PC-9 (cell line): ENCODE measurements around the gene MKRN2. TPM values are rescaled to one million over a fixed set of nuclear protein-coding genes. Genes with fewer than 3 reads are reported as not detected.

Source experiments
- BruUV-seq: library from RNA; stranded (reverse); fragments of 400-500 nt; replicated peaks from 2 replicates; lab custom pipeline; 2021; lab: Mats Ljungman, UMichigan
- CTCF ChIA-PET: fragments of 300-600 bp; sonication (Branson Sonifier 250); formaldehyde crosslinking; loops from one replicate; lab custom pipeline; 2022; ENCODE audit warnings: antibody characterized with exemption; lab: Charles Lee
- POLR2A ChIA-PET: fragments of 300-600 bp; sonication (Branson Sonifier 250); formaldehyde crosslinking; loops from one replicate; lab custom pipeline; 2022; ENCODE audit warnings: antibody characterized with exemption; ENCODE audit not compliant: unreplicated experiment; lab: Charles Lee
- DNase-seq, 2 experiments: peaks; one replicate each; pipeline versions ENCODE4 v3.0.0 to v3.0.0-alpha.2; 2015 to 2022; ENCODE audit warnings: mixed read lengths in 1 of 2
- H2AFZ ChIP-seq: fragments of 200-600 bp; sonication (generic); 2 replicates; pipeline ENCODE4 v1.8.1; 2017; ENCODE audit warnings: antibody characterized with exemption
- H3F3A ChIP-seq: fragments of 200-600 bp; sonication (generic); 2 replicates; pipeline ENCODE4 v1.8.1; 2017; ENCODE audit warnings: antibody characterized with exemption, mild to moderate bottlenecking, low read depth; ENCODE audit not compliant: insufficient read depth
- H3K27ac ChIP-seq: fragments of 200-600 bp; sonication (generic); 2 replicates; pipeline ENCODE4 v1.6.1; 2016; ENCODE audit warnings: mixed run types
- H3K27me3 ChIP-seq: fragments of 200-600 bp; sonication (generic); 2 replicates; pipeline ENCODE4 v1.6.1; 2016; ENCODE audit warnings: low read depth, mixed run types; ENCODE audit not compliant: insufficient read depth
- H3K36me3 ChIP-seq: fragments of 200-600 bp; sonication (generic); 2 replicates; pipeline ENCODE4 v1.6.1; 2016; ENCODE audit warnings: low read depth, mixed run types
- H3K4me1 ChIP-seq: fragments of 200-600 bp; sonication (generic); replicated peaks from 2 replicates; pipeline ENCODE4 v1.6.1; 2016; ENCODE audit warnings: mixed run types; ENCODE audit not compliant: insufficient read depth
- H3K4me2 ChIP-seq: fragments of 200-600 bp; sonication (generic); 2 replicates; pipeline ENCODE4 v1.6.1; 2017; ENCODE audit warnings: mixed run types
- H3K4me3 ChIP-seq: fragments of 200-600 bp; sonication (generic); 2 replicates; pipeline ENCODE4 v1.6.1; 2016; ENCODE audit warnings: mixed run types
- H3K79me2 ChIP-seq: fragments of 200-600 bp; sonication (generic); 2 replicates; pipeline ENCODE4 v1.6.1; 2017; ENCODE audit warnings: low read depth, mixed run types
- H3K9me2 ChIP-seq: fragments of 200-600 bp; sonication (generic); 2 replicates; pipeline ENCODE4 v1.8.1; 2017; ENCODE audit warnings: mild to moderate bottlenecking; ENCODE audit not compliant: insufficient read depth
- H3K9me3 ChIP-seq: fragments of 200-600 bp; sonication (generic); 2 replicates; pipeline ENCODE4 v1.8.1; 2016; ENCODE audit warnings: low read depth; ENCODE audit not compliant: insufficient read depth
- H4K20me1 ChIP-seq: fragments of 200-600 bp; sonication (generic); 2 replicates; pipeline ENCODE4 v1.8.1; 2017; ENCODE audit not compliant: insufficient read depth
- CTCF ChIP-seq: fragments of 200-600 bp; sonication (generic); conservative IDR thresholded peaks from 2 replicates; pipeline ENCODE4 v1.6.1; 2017; ENCODE audit warnings: mixed run types, antibody characterized with exemption, mild to moderate bottlenecking, moderate library complexity
- EZH2 ChIP-seq: fragments of 200-600 bp; sonication (generic); IDR thresholded peaks from 2 replicates; pipeline ENCODE4 v1.8.0; 2017; ENCODE audit warnings: antibody characterized with exemption, low read depth
- intact Hi-C: fragments of 100-400 bp; cut with micrococcal nuclease; formaldehyde crosslinking; loops from one replicate; pipeline ENCODE4 v1.10.0; 2022; ENCODE audit not compliant: unreplicated experiment
- total RNA-seq: library from RNA; stranded (reverse); gene quantifications from 2 replicates; pipeline ENCODE4 v1.2.3, GENCODE V29; 2021

MKRN2 gene
- total RNA-seq, 1 experiment from 2014 or later: 25.0 TPM

- Histone ChIP-seq H3K9me2 (no peaks in the 10 kb centered on the region), H3K4me2 (no peak overlapping the region), H3K27me3 (no peaks in the 10 kb centered on the region), H3F3A (peaks cover 21% of the 10 kb centered on the region; the same call in 1 of the 2 replicates), H3K79me2 (no peaks in the 10 kb centered on the region), H3K36me3 (peaks cover 33% of the 10 kb centered on the region), H4K20me1 (no peaks in the 10 kb centered on the region), H3K4me3 (no peak overlapping the region), H3K27ac (no peak overlapping the region), H2AFZ (no peak overlapping the region), H3K4me1 (no peaks in the 10 kb centered on the region), H3K9me3 (no peaks in the 10 kb centered on the region)
- TF ChIP-seq EZH2 (no peak), CTCF (no peak)
- no TSS peak for BruUV-seq
- POLR2A ChIA-PET: no interaction called here
- intact Hi-C loops: no loop called here
- CTCF ChIA-PET: no interaction called here
- DNase-seq: no peak
Observed at GRCh38 chr3:12590096-12590495, 33.2 kb downstream of the MKRN2 start.

- Histone ChIP-seq H3K79me2 (no peaks in the 10 kb centered on the region), H3K27me3 (no peaks in the 10 kb centered on the region), H3K4me3 (no peak overlapping the region), H3K9me2 (no peaks in the 10 kb centered on the region), H2AFZ (no peak overlapping the region), H3K4me1 (no peaks in the 10 kb centered on the region), H3K27ac (no peak overlapping the region), H4K20me1 (no peaks in the 10 kb centered on the region), H3K9me3 (no peaks in the 10 kb centered on the region), H3F3A (peaks cover 17% of the 10 kb centered on the region; the same call in 1 of the 2 replicates), H3K36me3 (peaks cover 26% of the 10 kb centered on the region), H3K4me2 (no peak overlapping the region)
- POLR2A ChIA-PET: no interaction called here
- intact Hi-C loops: no loop called here
- BruUV-seq: no TSS peak
- CTCF ChIA-PET: no interaction called here
- no peak for DNase-seq
- no peak for TF ChIP-seq EZH2
- TF ChIP-seq CTCF: no peak
Observed at GRCh38 chr3:12591456-12591855, 34.6 kb downstream of the MKRN2 start.

GRCh38 chr3:12591997-12592715 lies 35.3 kb downstream of the MKRN2 start:
- DNase-seq: no peak
- ChIA-PET POLR2A (no interaction called here), CTCF (no interaction called here)
- peaks cover 28% of the 10 kb centered on the region for H3K36me3 ChIP-seq
- peaks cover 14% of the 10 kb centered on the region; the same call in 1 of the 2 replicates for H3F3A ChIP-seq
- no peak overlapping the region for H2AFZ ChIP-seq
- no TSS peak for BruUV-seq
- no peaks in the 10 kb centered on the region for H3K27me3 ChIP-seq
- no peaks in the 10 kb centered on the region for H3K9me3 ChIP-seq
- no peak overlapping the region for H3K4me2 ChIP-seq
- no peaks in the 10 kb centered on the region for H3K9me2 ChIP-seq
- H3K79me2 ChIP-seq: no peaks in the 10 kb centered on the region
- no peak for TF ChIP-seq CTCF
- no peak for TF ChIP-seq EZH2
- H3K27ac ChIP-seq: no peak overlapping the region
- no peak overlapping the region for H3K4me3 ChIP-seq
- H4K20me1 ChIP-seq: no peaks in the 10 kb centered on the region
- intact Hi-C loops: no loop called here
- no peaks in the 10 kb centered on the region for H3K4me1 ChIP-seq
